Neural progenitor cell (in vitro differentiated cells): ENCODE data around the gene RHOBTB3. TPM values are rescaled to one million over a fixed set of nuclear protein-coding genes. Genes with fewer than 3 reads are reported as not detected.

Experiments used
- DNase-seq: peaks from one replicate; pipeline ENCODE4 v3.0.0-alpha.2; 2016; ENCODE audit warnings: low spot score
- H2AFZ ChIP-seq: fragments of 200-600 bp; sonication (generic); replicated peaks from 2 replicates; pipeline ENCODE4 v1.6.1; 2016; ENCODE audit warnings: antibody characterized with exemption
- H3F3A ChIP-seq: fragments of 200-600 bp; sonication (generic); 2 replicates; pipeline ENCODE4 v1.6.1; 2016; ENCODE audit warnings: antibody characterized with exemption, low read depth
- H3K27ac ChIP-seq: fragments of 200-600 bp; sonication (generic); 2 replicates; pipeline ENCODE4 v1.5.1; 2016; ENCODE audit warnings: mild to moderate bottlenecking
- H3K27me3 ChIP-seq: fragments of 200-600 bp; sonication (generic); 2 replicates; pipeline ENCODE4 v1.6.1; 2016; ENCODE audit warnings: mild to moderate bottlenecking, moderate library complexity
- H3K36me3 ChIP-seq: fragments of 200-600 bp; sonication (generic); 2 replicates; pipeline ENCODE4 v1.5.1; 2016
- H3K4me1 ChIP-seq: fragments of 200-600 bp; sonication (generic); 2 replicates; pipeline ENCODE4 v1.6.1; 2016; ENCODE audit warnings: mixed run types
- H3K4me2 ChIP-seq: fragments of 200-600 bp; sonication (generic); 2 replicates; pipeline ENCODE4 v1.6.1; 2016
- H3K4me3 ChIP-seq: fragments of 200-600 bp; sonication (generic); 2 replicates; pipeline ENCODE4 v1.5.1; 2016
- H3K79me2 ChIP-seq: fragments of 200-600 bp; sonication (generic); 2 replicates; pipeline ENCODE4 v1.6.1; 2016; ENCODE audit warnings: low read depth
- H3K9ac ChIP-seq: fragments of 200-600 bp; sonication (generic); 2 replicates; pipeline ENCODE4 v1.6.1; 2016
- H3K9me3 ChIP-seq: fragments of 200-600 bp; sonication (generic); 2 replicates; pipeline ENCODE4 v1.5.1; 2016; ENCODE audit warnings: low read depth
- H4K20me1 ChIP-seq: fragments of 200-600 bp; sonication (generic); 2 replicates; pipeline ENCODE4 v1.6.1; 2016; ENCODE audit warnings: low read depth
- H3K27ac Mint-ChIP-seq: 3 replicates; pipeline ENCODE4 v1.8.0; 2021; ENCODE audit warnings: mixed read lengths
- H3K27me3 Mint-ChIP-seq: 2 replicates; pipeline ENCODE4 v1.8.0; 2022; ENCODE audit warnings: low read depth, mild to moderate bottlenecking, inconsistent platforms, moderate library complexity, mixed read lengths; ENCODE audit not compliant: insufficient read depth
- H3K36me3 Mint-ChIP-seq: 3 replicates; pipeline ENCODE4 v1.8.0; 2021; ENCODE audit warnings: mixed read lengths
- H3K4me1 Mint-ChIP-seq: 3 replicates; pipeline ENCODE4 v1.8.0; 2021; ENCODE audit warnings: mixed read lengths
- H3K4me3 Mint-ChIP-seq: 3 replicates; pipeline ENCODE4 v1.8.0; 2021; ENCODE audit warnings: mild to moderate bottlenecking, moderate library complexity, mixed read lengths
- H3K9me3 Mint-ChIP-seq: 3 replicates; pipeline ENCODE4 v1.8.0; 2020; ENCODE audit warnings: mixed read lengths
- CTCF ChIP-seq: fragments of 200-600 bp; sonication (generic); IDR thresholded peaks from 2 replicates; pipeline ENCODE4 v1.5.1; 2017; ENCODE audit warnings: antibody characterized with exemption, mild to moderate bottlenecking
- EZH2 ChIP-seq: fragments of 200-600 bp; sonication (generic); IDR thresholded peaks from 2 replicates; pipeline ENCODE4 v1.6.1; 2017; ENCODE audit warnings: antibody characterized with exemption, mild to moderate bottlenecking, moderate library complexity
- EZH2phosphoT487 ChIP-seq: fragments of 200-600 bp; sonication (generic); IDR thresholded peaks from 2 replicates; pipeline ENCODE4 v1.6.1; 2017; ENCODE audit warnings: antibody characterized with exemption
- total RNA-seq: library from RNA; depleted of rRNA; stranded (reverse); fragments of >200 nt; gene quantifications from 2 replicates; pipeline ENCODE4 v1.2.3, GENCODE V29; 2015; ENCODE audit warnings: low replicate concordance

The RHOBTB3 gene
- total RNA-seq, 1 donor from 2014 or later = 3.6 TPM

- no peak for TF ChIP-seq CTCF
- TF ChIP-seq EZH2 = no peak
- TF ChIP-seq EZH2phosphoT487 = no peak
- Histone ChIP-seq H3K79me2 (no peaks in the 10 kb centered on the region), H4K20me1 (no peaks in the 10 kb centered on the region), H2AFZ (no peak overlapping the region), H3K4me2 (no peak overlapping the region), H3K9me3 (no peaks in the 10 kb centered on the region), H3K4me1 (no peaks in the 10 kb centered on the region), H3K27me3 (no peaks in the 10 kb centered on the region), H3K4me3 (no peak overlapping the region), H3F3A (no peaks in the 10 kb centered on the region), H3K9ac (no peak overlapping the region), H3K27ac (no peak overlapping the region), H3K36me3 (no peaks in the 10 kb centered on the region)
- no peak for DNase-seq
- Mint-ChIP-seq H3K4me3 (no peak overlapping the region), H3K36me3 (peaks cover 14% of the 10 kb centered on the region), H3K4me1 (no peaks in the 10 kb centered on the region), H3K27ac (no peak overlapping the region), H3K9me3 (no peaks in the 10 kb centered on the region), H3K27me3 (no peaks in the 10 kb centered on the region)
Measured at GRCh38 chr5:95771892-95772291, 40.8 kb downstream of the RHOBTB3 start.

- H3K27ac ChIP-seq = no peak overlapping the region
- TF ChIP-seq EZH2phosphoT487 (no peak), CTCF (no peak), EZH2 (no peak)
- no peaks in the 10 kb centered on the region for H3K27me3 ChIP-seq
- Mint-ChIP-seq H3K36me3 (peaks cover 13% of the 10 kb centered on the region), H3K4me3 (no peak overlapping the region), H3K27me3 (no peaks in the 10 kb centered on the region), H3K27ac (no peak overlapping the region), H3K9me3 (no peaks in the 10 kb centered on the region), H3K4me1 (no peaks in the 10 kb centered on the region)
- no peak for DNase-seq
- H3F3A ChIP-seq = no peaks in the 10 kb centered on the region
- no peak overlapping the region for H3K4me3 ChIP-seq
- no peaks in the 10 kb centered on the region for H3K36me3 ChIP-seq
- H3K9ac ChIP-seq = no peak overlapping the region
- H3K4me2 ChIP-seq = no peak overlapping the region
- H3K4me1 ChIP-seq = no peaks in the 10 kb centered on the region
- no peak overlapping the region for H2AFZ ChIP-seq
- H3K9me3 ChIP-seq = no peaks in the 10 kb centered on the region
- H4K20me1 ChIP-seq = no peaks in the 10 kb centered on the region
- no peaks in the 10 kb centered on the region for H3K79me2 ChIP-seq
Measured at GRCh38 chr5:95773335-95774059, 42.4 kb downstream of the RHOBTB3 start.

- H3K4me1 Mint-ChIP-seq = no peaks in the 10 kb centered on the region
- Histone ChIP-seq H3K27me3 (no peaks in the 10 kb centered on the region), H3K9ac (no peak overlapping the region), H3K79me2 (no peaks in the 10 kb centered on the region), H3K4me2 (no peak overlapping the region), H3K9me3 (no peaks in the 10 kb centered on the region), H2AFZ (no peak overlapping the region), H3K4me1 (peaks cover 4% of the 10 kb centered on the region), H3K4me3 (no peak overlapping the region), H3K36me3 (no peaks in the 10 kb centered on the region), H4K20me1 (no peaks in the 10 kb centered on the region), H3F3A (no peaks in the 10 kb centered on the region), H3K27ac (no peak overlapping the region)
- DNase-seq = no peak
- peaks cover 3% of the 10 kb centered on the region for H3K27me3 Mint-ChIP-seq
- peaks cover 5% of the 10 kb centered on the region for H3K36me3 Mint-ChIP-seq
- no peak overlapping the region for H3K27ac Mint-ChIP-seq
- H3K4me3 Mint-ChIP-seq = no peak overlapping the region
- H3K9me3 Mint-ChIP-seq = no peaks in the 10 kb centered on the region
- TF ChIP-seq CTCF (no peak), EZH2 (no peak), EZH2phosphoT487 (no peak)
Measured at GRCh38 chr5:95777441-95777840, 46.3 kb downstream of the RHOBTB3 start.
